ENCODE data around the gene DNAI2. TPM values are rescaled to one million over a fixed set of nuclear protein-coding genes. Genes with fewer than 3 reads are reported as not detected.

The DNAI2 gene
- polyA plus RNA-seq, 2 of the 4 experiments (the other 2 are of a cell fraction) = not detected

DNA sequence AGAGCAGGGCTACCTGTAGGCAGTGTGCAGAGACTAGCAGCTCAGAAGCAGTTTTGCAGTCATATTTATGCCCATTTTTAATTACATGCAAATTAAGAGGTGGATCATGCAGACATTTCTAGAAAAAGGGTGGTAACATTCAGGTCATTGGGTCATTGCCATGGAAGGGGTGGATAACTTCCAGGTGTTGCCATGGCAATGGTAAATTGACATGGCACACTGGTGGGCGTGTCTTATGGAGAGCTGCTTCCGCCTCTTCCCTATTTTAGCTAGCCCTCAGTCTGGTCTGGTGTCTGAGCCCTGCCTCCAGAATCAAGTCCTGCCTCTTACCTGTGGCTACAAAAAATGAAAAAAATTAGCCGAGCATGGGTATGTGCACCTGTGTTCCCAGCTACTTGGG lies 2.8 kb upstream of the DNAI2 start:
- no peak for ATAC-seq

GRCh38 chr17:74271901-74272561 lies 2.0 kb upstream of the DNAI2 start:
- CTCF ChIA-PET = interaction anchor here (0.7 to 1.7 kb wide), 6 partner anchors 10 to 261 kb away, joined by 3 to 5 read pairs (median 4); partner anchors contain the start of gene GPR142
- H3K4me2 ChIP-seq = no peak overlapping the region

More for the DNA sequence above, 2.8 kb upstream of the DNAI2 start:
- H3K9me3 ChIP-seq = no peaks in the 10 kb centered on the region; the same call in 2 of the 3 replicates
- H3K4me3 ChIP-seq = no peak overlapping the region
- ChIA-PET POLR2A (no interaction called here), CTCF (interaction anchor here (1.2 to 1.7 kb wide), 4 partner anchors 22 to 97 kb away, joined by 3 to 5 read pairs (median 4); partner anchors contain the start of gene GPR142)
- TF ChIP-seq EP300 (IDR thresholded peaks at IDR 0.05) (no peak), ELK1 (IDR thresholded peaks at IDR 0.05; ENCODE audit: low read depth, low read length) (no peak), FOSL2 (IDR thresholded peaks at IDR 0.05) (no peak), FOSL2 (CRISPR knock-in tag; IDR thresholded peaks at IDR 0.05) (no peak), EHMT2 (IDR thresholded peaks at IDR 0.05; ENCODE audit: low read depth) (no peak), RARB (CRISPR knock-in tag; IDR thresholded peaks at IDR 0.05) (no peak)
- TF ChIP-seq, protein P1, sequence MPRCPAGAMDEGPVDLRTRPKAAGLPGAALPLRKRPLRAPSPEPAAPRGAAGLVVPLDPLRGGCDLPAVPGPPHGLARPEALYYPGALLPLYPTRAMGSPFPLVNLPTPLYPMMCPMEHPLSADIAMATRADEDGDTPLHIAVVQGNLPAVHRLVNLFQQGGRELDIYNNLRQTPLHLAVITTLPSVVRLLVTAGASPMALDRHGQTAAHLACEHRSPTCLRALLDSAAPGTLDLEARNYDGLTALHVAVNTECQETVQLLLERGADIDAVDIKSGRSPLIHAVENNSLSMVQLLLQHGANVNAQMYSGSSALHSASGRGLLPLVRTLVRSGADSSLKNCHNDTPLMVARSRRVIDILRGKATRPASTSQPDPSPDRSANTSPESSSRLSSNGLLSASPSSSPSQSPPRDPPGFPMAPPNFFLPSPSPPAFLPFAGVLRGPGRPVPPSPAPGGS (IDR thresholded peaks at IDR 0.05) = no peak
- no peak overlapping the region for H3K4me2 ChIP-seq
- DNase-seq (ENCODE audit: low read depth in 1 of 2, low spot score in 1 of 2) = no peak
- 44% methylated on average over 3 of the region's 3 CpGs for WGBS (ENCODE audit: missing lambda C conversion rate)
- FAIRE-seq = no peak
- no peak overlapping the region for H3K27ac ChIP-seq
- no peaks in the 10 kb centered on the region for H3K4me1 ChIP-seq

More at GRCh38 chr17:74271901-74272561, 2.0 kb upstream of the DNAI2 start:
- no peak for DNase-seq (ENCODE audit: low read depth in 1 of 2, low spot score in 1 of 2)
- Histone ChIP-seq H3K9me3 (no peaks in the 10 kb centered on the region; the same call in 2 of the 3 replicates), H3K27ac (no peak overlapping the region), H3K4me1 (no peaks in the 10 kb centered on the region), H3K4me3 (no peak overlapping the region)
- no peak for FAIRE-seq
- WGBS (ENCODE audit: missing lambda C conversion rate) = 56% methylated on average over 13 of the region's 13 CpGs
- ATAC-seq = no peak
- TF ChIP-seq JUN (IDR thresholded peaks at IDR 0.05) (no peak), CTCF (IDR thresholded peaks at IDR 0.05) (no peak), CHD2 (IDR thresholded peaks at IDR 0.05; ENCODE audit: low read length, partially characterized antibody) (no peak), ZSCAN20 (CRISPR knock-in tag; IDR thresholded peaks at IDR 0.05) (no peak), SMC3 (IDR thresholded peaks at IDR 0.05) (no peak), CBX2 (IDR thresholded peaks at IDR 0.05; ENCODE audit: borderline replicate concordance, low read depth) (no peak), ZFP36 (IDR thresholded peaks at IDR 0.05; ENCODE audit: borderline replicate concordance, partially characterized antibody) (no peak), HOXB13 (CRISPR knock-in tag; IDR thresholded peaks at IDR 0.05; ENCODE audit: low read depth) (no peak), EHF (CRISPR knock-in tag; IDR thresholded peaks at IDR 0.05) (no peak), E2F6 (IDR thresholded peaks at IDR 0.05; ENCODE audit: borderline replicate concordance, low read depth) (no peak), ELK1 (IDR thresholded peaks at IDR 0.05; ENCODE audit: low read depth, low read length) (no peak), NFE2L2 (conservative IDR thresholded peaks at IDR 0.05; ENCODE audit: low read length) (no peak)
- POLR2A ChIA-PET = no interaction called here
